HG02759 (cell line): ENCODE data around the gene PRM2.

Experiments used
- ATAC-seq: cut with Tn5 transposase; IDR thresholded peaks from one replicate; pipeline ENCODE4 v1.9.1; 2021; ENCODE audit warnings: mild to moderate bottlenecking, moderate library complexity; ENCODE audit not compliant: unreplicated experiment

The PRM2 gene

GRCh38 chr16:11250786-11251524, 25.3 kb downstream of the PRM2 start:
- no peak for ATAC-seq

GRCh38 chr16:11250091-11250785, 26.0 kb downstream of the PRM2 start:
- no peak for ATAC-seq

- ATAC-seq = no peak
Observed at GRCh38 chr16:11249233-11250061, 26.8 kb downstream of the PRM2 start.

DNA sequence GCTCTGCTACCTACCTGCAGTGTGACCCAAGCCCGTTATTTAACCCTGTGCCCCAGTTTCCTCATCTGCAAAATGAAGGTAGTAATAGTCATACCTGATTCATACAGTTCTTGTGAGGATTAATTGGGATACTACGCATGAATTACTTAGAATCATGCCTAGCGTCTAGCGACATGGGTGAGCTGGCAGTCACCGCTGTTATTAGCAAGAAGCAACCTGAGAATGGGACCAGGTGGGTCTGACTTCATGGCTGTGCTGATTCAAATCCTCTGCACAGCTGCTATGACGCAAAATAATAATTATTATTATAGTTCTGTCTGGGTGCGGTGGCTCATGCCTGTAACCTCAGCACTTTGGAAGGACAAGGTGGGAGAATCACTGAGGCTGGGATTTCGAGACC, 28.1 kb downstream of the PRM2 start:
- ATAC-seq = no peak

DNA sequence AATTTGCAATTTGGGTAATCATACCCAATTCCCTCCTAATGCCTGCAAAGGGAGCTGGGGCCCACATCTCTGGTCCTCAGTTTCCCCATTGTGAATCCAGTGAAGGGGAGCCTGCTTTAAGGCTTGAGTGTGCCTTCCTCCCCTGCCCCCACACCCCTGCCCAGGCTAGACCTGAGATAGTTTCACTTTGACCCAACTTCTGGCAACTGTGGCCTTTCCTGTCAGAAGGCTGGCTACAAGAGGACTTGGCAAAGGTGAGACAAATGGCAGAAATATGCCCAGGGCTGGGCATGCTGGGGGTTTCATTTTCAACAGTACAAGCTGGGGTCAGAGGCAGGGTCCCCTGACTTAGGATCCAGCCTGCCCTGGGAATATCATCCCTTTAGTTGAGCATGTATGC, 30.3 kb downstream of the PRM2 start:
- no peak for ATAC-seq

- no peak for ATAC-seq
Observed at GRCh38 chr16:11245222-11245737, 31.0 kb downstream of the PRM2 start.

DNA sequence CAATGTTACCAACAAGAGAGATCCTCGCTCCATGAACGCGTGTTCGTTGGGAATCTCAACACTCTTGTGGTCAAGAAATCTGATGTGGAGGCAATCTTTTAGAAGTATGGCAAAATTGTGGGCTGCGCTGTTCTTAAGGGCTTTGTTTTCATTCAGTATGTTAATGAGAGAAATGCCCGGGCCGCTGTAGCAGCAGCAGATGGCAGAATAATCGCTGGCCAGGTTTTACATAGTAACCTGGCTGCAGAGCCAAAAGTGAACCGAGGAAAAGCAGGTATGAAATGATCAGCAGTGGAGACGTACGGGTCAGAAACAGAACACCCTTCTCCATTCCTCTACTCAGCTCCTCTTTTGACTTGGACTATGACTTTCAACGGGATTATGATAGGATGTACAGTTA, 33.6 kb downstream of the PRM2 start:
- no peak for ATAC-seq

- no peak for ATAC-seq
Observed at GRCh38 chr16:11241480-11242204, 34.6 kb downstream of the PRM2 start.

- no peak for ATAC-seq
Observed at GRCh38 chr16:11240636-11241473, 35.4 kb downstream of the PRM2 start.

DNA sequence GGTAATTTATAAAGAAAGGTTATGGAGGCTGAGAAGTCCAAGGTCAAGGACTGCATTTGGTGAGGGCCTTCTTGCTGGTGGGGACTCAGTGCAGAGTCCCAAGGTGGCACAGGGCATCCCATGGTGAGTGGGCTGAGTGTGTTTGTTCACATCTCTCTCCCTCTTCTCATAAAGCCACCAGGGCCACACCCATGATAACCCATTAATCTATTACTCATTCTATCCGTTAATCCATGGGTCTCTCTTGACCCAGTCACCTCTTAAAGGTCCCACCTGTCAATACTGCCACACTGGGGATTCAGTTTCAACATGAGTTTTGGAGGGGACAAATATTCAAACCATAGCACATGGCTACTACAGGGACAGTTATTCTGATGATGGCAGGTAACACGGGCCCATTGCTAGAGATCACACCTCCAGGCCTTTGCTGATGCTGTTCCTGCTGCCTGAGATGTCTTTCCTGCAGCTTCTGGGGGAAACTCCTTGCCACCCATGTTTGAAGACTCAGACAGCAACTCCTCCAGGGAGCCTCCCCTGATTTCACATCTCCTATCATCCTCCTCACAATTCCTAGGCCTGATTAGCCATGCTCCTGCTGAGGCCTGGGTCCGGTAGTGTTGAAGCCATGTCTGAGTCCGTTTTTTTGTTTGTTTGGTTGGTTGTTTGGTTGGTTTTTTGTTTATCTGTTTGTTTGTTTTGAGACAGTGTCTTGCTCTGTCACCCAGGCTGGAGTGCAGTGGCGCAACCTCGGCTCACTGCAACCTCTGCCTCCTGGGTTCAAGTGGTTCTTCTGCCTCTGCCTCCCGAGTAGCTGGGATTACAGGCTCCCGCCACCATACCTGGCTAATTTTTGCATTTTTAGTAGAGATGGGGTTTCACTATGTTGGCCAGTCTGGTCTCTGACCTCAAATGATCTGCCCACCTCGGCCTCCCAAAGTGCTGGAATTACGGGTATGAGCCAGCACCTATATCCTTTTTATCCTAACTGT, 36.3 kb downstream of the PRM2 start:
- ATAC-seq = no peak

DNA sequence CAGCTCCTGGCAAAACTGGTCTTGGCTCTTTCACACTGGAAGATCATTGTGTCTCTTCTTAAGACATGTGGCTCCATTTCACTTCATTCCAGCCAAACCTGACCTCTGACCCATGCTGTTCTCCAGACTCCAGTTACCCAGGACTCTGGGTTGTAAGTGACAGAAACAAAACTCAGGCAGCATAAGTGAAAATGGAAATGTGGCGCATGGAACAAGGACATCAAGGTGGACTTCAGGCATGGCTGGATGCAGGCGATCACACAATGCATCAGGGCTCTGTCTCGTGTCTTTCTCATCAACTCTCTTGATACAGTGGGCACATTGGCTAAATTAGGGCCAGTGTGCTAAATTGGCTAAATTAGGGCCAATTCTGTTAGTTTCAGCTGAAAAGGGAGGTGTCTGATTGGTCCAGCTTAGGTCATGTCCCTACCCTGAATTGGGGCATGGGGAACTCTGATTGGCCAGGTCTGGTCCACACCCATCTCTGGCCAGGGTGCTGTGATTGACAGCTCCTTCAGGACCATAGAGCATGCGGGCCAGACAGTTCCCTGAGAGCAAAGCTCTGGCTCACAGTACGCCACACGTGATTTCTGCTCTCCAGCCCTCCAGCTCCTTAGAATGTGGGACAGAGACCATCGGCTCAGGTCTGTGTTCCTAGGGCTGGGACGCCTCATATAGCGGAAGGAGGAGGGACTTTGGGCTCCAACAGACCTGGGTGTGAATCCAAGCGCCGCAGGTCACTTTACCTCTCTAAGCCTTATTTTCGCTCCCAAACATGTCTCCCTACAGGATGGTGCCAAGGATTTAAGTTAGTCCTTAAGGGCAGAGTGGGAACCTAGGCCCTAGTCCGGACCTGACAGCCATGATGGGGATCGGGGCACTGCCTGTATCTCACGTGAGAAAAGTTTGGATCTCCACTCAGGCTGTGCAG, 37.7 kb downstream of the PRM2 start:
- ATAC-seq = no peak

DNA sequence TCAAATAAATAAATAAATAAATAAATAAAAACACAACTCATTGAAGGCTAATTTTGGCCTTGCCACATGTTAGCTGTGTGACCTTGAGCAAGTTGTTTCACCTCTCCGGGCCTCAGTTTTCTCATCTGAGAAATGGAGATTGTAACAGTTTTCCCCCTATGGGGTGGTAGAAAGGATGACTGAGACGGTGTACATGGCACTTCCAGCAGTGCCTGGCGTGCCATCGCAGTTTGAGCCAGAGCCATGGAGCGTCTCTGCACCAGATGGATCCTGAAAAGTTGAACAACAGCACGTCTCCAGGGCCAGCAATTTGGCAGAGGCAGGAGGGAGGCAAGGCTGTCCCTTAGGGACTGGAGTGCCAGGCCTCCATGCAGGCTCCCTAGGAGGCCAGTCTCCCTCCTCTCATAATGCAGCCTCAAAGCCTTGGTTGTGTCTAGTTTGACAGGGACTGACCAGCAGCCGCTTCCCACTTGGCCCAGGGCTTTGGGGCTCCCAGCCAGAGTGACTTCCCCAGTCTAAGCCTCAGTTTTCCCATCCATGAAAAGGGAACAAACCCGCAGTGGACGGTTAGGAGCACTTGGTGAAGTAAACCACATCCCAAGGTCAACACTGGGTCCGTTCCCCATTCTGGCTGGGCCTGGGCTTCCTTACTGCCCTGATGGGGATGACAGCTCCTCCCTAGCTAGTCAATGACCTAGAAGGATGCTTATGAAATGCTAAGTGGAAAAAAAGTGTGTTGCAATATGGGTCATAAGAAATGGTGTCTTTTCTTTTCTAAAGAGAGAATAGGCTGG, 39.6 kb downstream of the PRM2 start:
- ATAC-seq = no peak

GRCh38 chr16:11235703-11235991, 40.6 kb downstream of the PRM2 start:
- no peak for ATAC-seq

GRCh38 chr16:11234884-11235702, 41.2 kb downstream of the PRM2 start:
- no peak for ATAC-seq

DNA sequence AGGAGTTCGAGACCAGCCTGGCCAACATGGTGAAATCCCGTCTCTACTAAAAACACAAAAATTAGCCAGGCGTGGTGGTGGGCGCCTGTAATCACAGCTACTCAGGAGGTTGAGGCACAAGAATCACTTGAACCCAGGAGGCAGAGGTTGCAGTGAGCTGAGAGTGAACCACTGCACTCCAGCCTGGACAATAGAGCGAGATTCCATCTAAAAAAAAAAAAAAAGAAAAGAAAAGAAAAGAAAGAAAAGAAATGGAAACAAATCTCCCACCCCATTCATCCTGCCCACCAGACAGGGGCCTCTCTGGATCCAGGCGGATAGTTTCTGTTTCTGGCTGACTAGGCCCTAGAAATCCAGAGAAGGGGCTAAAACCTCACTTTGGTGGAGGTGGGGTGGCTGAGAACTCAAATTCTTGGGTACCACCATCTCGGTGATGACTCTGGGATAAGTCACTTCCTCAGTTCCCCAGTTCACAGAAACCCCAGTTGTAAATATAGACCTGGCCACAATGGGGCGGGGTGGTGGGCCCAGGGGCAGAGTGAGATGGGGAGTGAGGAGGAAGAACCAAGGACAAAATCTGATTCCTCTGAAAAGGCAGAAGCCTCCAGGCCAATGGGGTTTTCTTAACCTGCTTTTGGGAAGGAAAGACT, 42.4 kb downstream of the PRM2 start:
- no peak for ATAC-seq
